WTC11 (cell line): ENCODE data around the gene PGAP3.

Experiments used
- ARID4B ChIP-seq: sonication (generic); formaldehyde crosslinking; IDR thresholded peaks from 2 replicates; pipeline ENCODE4 v1.8.0; 2023; ENCODE audit warnings: missing genetic modification reagents, mild to moderate bottlenecking, borderline replicate concordance
- ATF2 ChIP-seq: sonication (generic); formaldehyde crosslinking; IDR thresholded peaks from 2 replicates; pipeline ENCODE4 v1.8.1; 2022; ENCODE audit warnings: low read depth, missing genetic modification reagents, borderline replicate concordance
- CREB1 ChIP-seq: sonication (generic); formaldehyde crosslinking; IDR thresholded peaks from 2 replicates; pipeline ENCODE4 v1.8.0; 2023; ENCODE audit warnings: mild to moderate bottlenecking, missing genetic modification reagents
- CTCF ChIP-seq: fragments of 200-600 bp; IDR thresholded peaks from 2 replicates; pipeline ENCODE4 v1.8.0; 2022; ENCODE audit warnings: antibody characterized with exemption
- E2F1 ChIP-seq: sonication (generic); formaldehyde crosslinking; IDR thresholded peaks from 2 replicates; pipeline ENCODE4 v1.8.0; 2022; ENCODE audit warnings: mild to moderate bottlenecking, missing genetic modification reagents
- PREB ChIP-seq: sonication (generic); formaldehyde crosslinking; IDR thresholded peaks from 2 replicates; pipeline ENCODE4 v1.8.1; 2022; ENCODE audit warnings: mild to moderate bottlenecking, missing genetic modification reagents, moderate library complexity, borderline replicate concordance
- TEAD4 ChIP-seq: sonication (generic); formaldehyde crosslinking; IDR thresholded peaks from 2 replicates; pipeline ENCODE4 v1.8.0; 2022; ENCODE audit warnings: mild to moderate bottlenecking, missing genetic modification reagents
- USF2 ChIP-seq: sonication (generic); formaldehyde crosslinking; IDR thresholded peaks from 2 replicates; pipeline ENCODE4 v1.8.1; 2023; ENCODE audit warnings: mild to moderate bottlenecking, missing genetic modification reagents, moderate library complexity

GRCh38 chr17:39633570-39634183 lies 54.2 kb downstream of the PGAP3 start:
- no peak for TF ChIP-seq PREB (CRISPR knock-in tag)
- TF ChIP-seq CTCF = no peak
- no peak for TF ChIP-seq TEAD4 (CRISPR knock-in tag)
- no peak for TF ChIP-seq USF2 (CRISPR knock-in tag)
- no peak for TF ChIP-seq ARID4B (CRISPR knock-in tag)
- no peak for TF ChIP-seq ATF2 (CRISPR knock-in tag)
- no peak for TF ChIP-seq CREB1
- no peak for TF ChIP-seq E2F1
